Tibial nerve (tissue), 4 donors: ENCODE measurements around the gene CIDEC. TPM values are rescaled to one million over a fixed set of nuclear protein-coding genes. Genes with fewer than 3 reads are reported as not detected.
"Not testable (repeated sequence)": the region's sequence is repeated elsewhere in the genome, so short reads cannot be mapped to it uniquely, and the experiment has no call there.

ENCODE experiments used
- DNase-seq, 2 donors: peaks; one replicate each; pipeline ENCODE4 v3.0.0-alpha.2; 2019; ENCODE audit warnings: low spot score in 2 of 2
- H3K27ac ChIP-seq, 4 donors: fragments of 200-600 bp; sonication (generic) in 3 of 4; one replicate each; pipeline ENCODE4 v1.5.1; 2017 to 2019; ENCODE audit warnings: mild to moderate bottlenecking in 1 of 4
- H3K27me3 ChIP-seq, 2 donors: fragments of 200-600 bp; sonication (generic) in 1 of 2; one replicate each; pipeline versions ENCODE4 v1.5.1 to v1.6.0; 2017 to 2019
- H3K36me3 ChIP-seq, 3 donors: fragments of 200-600 bp; sonication (generic); one replicate each; pipeline ENCODE4 v1.5.1; 2018 to 2019
- H3K4me1 ChIP-seq, 4 donors: fragments of 200-600 bp; sonication (generic) in 3 of 4; one replicate each; pipeline ENCODE4 v1.5.1; 2017 to 2019
- H3K4me3 ChIP-seq, 4 donors: fragments of 200-600 bp; sonication (generic) in 3 of 4; one replicate each; pipeline ENCODE4 v1.5.1; 2017 to 2019; ENCODE audit warnings: mild to moderate bottlenecking in 1 of 4, moderate library complexity in 1 of 4
- H3K9me3 ChIP-seq, 4 donors: fragments of 200-600 bp; sonication (generic) in 3 of 4; one replicate each; pipeline ENCODE4 v1.5.1; 2017 to 2019
- CTCF ChIP-seq, 5 experiments: fragments of 200-600 bp in 3 of 5; fragments of 450-650 bp in 2 of 5; sonication (generic) in 3 of 5; IDR thresholded peaks; one replicate each; pipeline ENCODE4 v1.5.1; 2016 to 2019; ENCODE audit warnings: antibody characterized with exemption in 5 of 5, mild to moderate bottlenecking in 3 of 5, moderate library complexity in 2 of 5
- EP300 ChIP-seq, 2 donors: sonication (generic); formaldehyde crosslinking; IDR thresholded peaks; one replicate each; pipeline ENCODE4 v1.6.1; 2017; ENCODE audit warnings: antibody characterized with exemption in 2 of 2, mild to moderate bottlenecking in 1 of 2
- POLR2A ChIP-seq, 2 donors: fragments of 450-650 bp; IDR thresholded peaks; one replicate each; pipeline ENCODE4 v1.6.1; 2017; ENCODE audit warnings: antibody characterized with exemption in 2 of 2, mild to moderate bottlenecking in 2 of 2, moderate library complexity in 2 of 2
- WGBS, 2 donors: methylation state at CpG; one replicate each; pipeline ENCODE4 v1.1.5; 2018; 5-methylcytosine and 5-hydroxymethylcytosine counted together
- total RNA-seq, 4 donors: library from RNA; depleted of rRNA; stranded (reverse); fragments of >200 nt; gene quantifications; one replicate each; pipeline ENCODE4 v1.1.0, GENCODE V29; 2016

CIDEC gene
- total RNA-seq, 4 donors from 2014 or later = 72.4 to 380 (median 174) TPM

DNA sequence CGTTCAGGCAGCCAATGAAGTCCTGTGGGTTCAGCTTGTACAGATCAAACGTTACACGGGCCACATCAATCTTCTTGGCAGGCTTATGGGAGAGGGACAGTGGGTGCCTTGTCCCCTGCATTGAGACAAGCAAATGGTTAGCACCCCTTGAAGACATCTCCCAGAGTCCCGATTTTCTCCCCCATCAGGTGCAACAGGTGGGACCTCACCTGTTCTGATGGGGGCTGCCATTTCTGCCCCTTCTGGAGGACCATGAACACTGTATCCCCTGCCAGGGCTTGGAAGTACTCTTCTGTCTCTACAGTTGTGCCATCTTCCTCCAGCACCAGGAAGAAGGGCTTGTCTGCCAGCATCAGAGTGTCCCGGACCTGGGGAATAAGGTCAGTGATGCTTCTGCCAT is 10.1 kb downstream of the CIDEC start:
- Histone ChIP-seq H3K4me3 (no peak overlapping the region), H3K4me1 (peaks cover 0 to 9% (median 2%) of the 10 kb centered on the region in 4 donors), H3K36me3 (no peaks in the 10 kb centered on the region), H3K27ac (no peak overlapping the region), H3K27me3 (no peaks in the 10 kb centered on the region), H3K9me3 (no peaks in the 10 kb centered on the region)
- 61 to 78% methylated on average over 4 to 5 of the region's 5 CpGs for WGBS, 2 donors
- DNase-seq = no peak
- TF ChIP-seq EP300 (IDR thresholded peaks at IDR 0.05) (no peak), POLR2A (IDR thresholded peaks at IDR 0.05) (no peak)

GRCh38 chr3:9867106-9867505 is 12.9 kb downstream of the CIDEC start:
- Histone ChIP-seq H3K4me1 (peaks cover 0 to 36% (median 8%) of the 10 kb centered on the region in 4 donors), H3K9me3 (no peaks in the 10 kb centered on the region), H3K36me3 (no peaks in the 10 kb centered on the region), H3K4me3 (no peak overlapping the region), H3K27me3 (no peaks in the 10 kb centered on the region), H3K27ac (peak overlapping the region in 2 of 4 donors; percentile 11 to 88)
- TF ChIP-seq CTCF (IDR thresholded peaks at IDR 0.05) (no peak), EP300 (IDR thresholded peaks at IDR 0.05) (no peak), POLR2A (IDR thresholded peaks at IDR 0.05) (no peak)
- no peak for DNase-seq
- WGBS, 2 donors = 88 to 93% methylated on average over 12 of the region's 12 CpGs

DNA sequence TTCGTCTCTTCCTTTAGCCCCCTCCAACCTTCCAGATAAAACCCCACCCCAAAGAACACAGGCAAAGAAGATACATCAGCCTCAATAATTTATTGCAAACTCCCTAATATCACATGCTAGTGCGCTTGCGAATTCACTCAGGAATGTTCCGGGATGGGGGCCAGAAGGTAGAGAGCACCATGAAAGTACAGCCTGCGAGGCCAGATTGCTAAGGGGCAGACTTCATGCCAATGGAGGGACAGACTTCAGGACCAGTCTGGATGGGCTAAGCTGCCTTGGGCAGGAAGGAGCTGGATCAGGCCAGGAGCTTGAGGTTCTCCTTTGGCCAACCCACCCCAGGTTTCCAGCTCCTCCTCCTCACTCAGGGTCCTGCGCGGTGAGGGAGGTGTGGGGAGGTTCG is 13.4 kb downstream of the CIDEC start:
- no peaks in the 10 kb centered on the region for H3K36me3 ChIP-seq
- peaks cover 0 to 40% (median 8%) of the 10 kb centered on the region in 4 donors for H3K4me1 ChIP-seq
- WGBS, 2 donors = 88 to 93% methylated on average over 6 to 8 of the region's 8 CpGs
- peak overlapping the region in 2 of 4 donors; percentile 88 to 89 for H3K27ac ChIP-seq
- H3K4me3 ChIP-seq = no peak overlapping the region
- no peaks in the 10 kb centered on the region for H3K9me3 ChIP-seq
- no peak for TF ChIP-seq POLR2A (IDR thresholded peaks at IDR 0.05)
- no peak for TF ChIP-seq EP300 (IDR thresholded peaks at IDR 0.05)
- TF ChIP-seq CTCF (IDR thresholded peaks at IDR 0.05) = no peak
- no peaks in the 10 kb centered on the region for H3K27me3 ChIP-seq
- no peak for DNase-seq

- Histone ChIP-seq H3K27ac (peak overlapping the region; percentile 75 to 89 (median 82)), H3K4me1 (peaks cover 0 to 40% (median 8%) of the 10 kb centered on the region in 4 donors), H3K4me3 (peak overlapping the region in 3 of 4 donors; percentile 7 to 30 (median 11))
- H3K9me3 ChIP-seq, DNase-seq, H3K36me3 ChIP-seq, H3K27me3 ChIP-seq: not testable (repeated sequence)
- WGBS, 2 donors = 52 to 59% methylated on average over 10 of the region's 10 CpGs
Measured at GRCh38 chr3:9865125-9865637, 14.9 kb downstream of the CIDEC start.

- H3K27me3 ChIP-seq = no peaks in the 10 kb centered on the region
- peak overlapping the region; percentile 75 to 89 (median 82) for H3K27ac ChIP-seq
- peak; percentile 67 to 87 for DNase-seq
- no peaks in the 10 kb centered on the region for H3K9me3 ChIP-seq
- peak overlapping the region in 3 of 4 donors; percentile 11 to 30 (median 15) for H3K4me3 ChIP-seq
- 22 to 23% methylated on average over 15 to 16 of the region's 16 CpGs for WGBS, 2 donors
- TF ChIP-seq CTCF (IDR thresholded peaks at IDR 0.05) (no peak), EP300 (IDR thresholded peaks at IDR 0.05) (peak; percentile 13 to 77), POLR2A (IDR thresholded peaks at IDR 0.05) (peak in 1 of 2 donors; percentile 47)
- H3K36me3 ChIP-seq = no peaks in the 10 kb centered on the region
- H3K4me1 ChIP-seq = peaks cover 0 to 40% (median 8%) of the 10 kb centered on the region in 4 donors
Measured at GRCh38 chr3:9864200-9864927, 15.7 kb downstream of the CIDEC start.

- H3K4me1 ChIP-seq = peaks cover 0 to 40% (median 8%) of the 10 kb centered on the region in 4 donors
- H3K27me3 ChIP-seq = no peaks in the 10 kb centered on the region
- peak overlapping the region; percentile 17 to 50 (median 36) for H3K4me3 ChIP-seq
- H3K27ac ChIP-seq = peak overlapping the region; percentile 75 to 89 (median 83)
- TF ChIP-seq CTCF (IDR thresholded peaks at IDR 0.05) (no peak), EP300 (IDR thresholded peaks at IDR 0.05) (no peak), POLR2A (IDR thresholded peaks at IDR 0.05) (no peak)
- no peak for DNase-seq
- no peaks in the 10 kb centered on the region for H3K9me3 ChIP-seq
- no peaks in the 10 kb centered on the region for H3K36me3 ChIP-seq
- WGBS, 2 donors = 60 to 62% methylated on average over 18 to 21 of the region's 22 CpGs
Measured at GRCh38 chr3:9863058-9863772, 16.8 kb downstream of the CIDEC start.
